Heart left ventricle (tissue), 13 donors: Measurements from ENCODE around the gene MS4A15.

Source experiments
- POLR2A ChIP-seq, 2 donors: fragments of 450-650 bp; IDR thresholded peaks; one replicate each; pipeline ENCODE4 v1.6.1; 2017; ENCODE audit warnings: antibody characterized with exemption in 2 of 2, mild to moderate bottlenecking in 2 of 2, moderate library complexity in 2 of 2
- TF ChIP-seq, protein P1 (sequence below), 12 donors: fragments of 200-600 bp; sonication (generic) in 4 of 12; IDR thresholded peaks; one replicate each; pipeline versions ENCODE4 v1.5.0 to v1.8.0; 2018 to 2022; ENCODE audit warnings: antibody characterized with exemption in 12 of 12, mild to moderate bottlenecking in 5 of 12
- donor health status: ischemic (EF 13 %, LVEDD 7.1; RV severe dilation, severe dysfunction).
- donor health status: DM: no; HTN: yes; CAD: no.
- donor health status: DM: no; HTN: no; CAD: no.
- donor health status: ischemic (EF 25% LVEDD 6.9; RV normal size, moderate dysfunction).
- donor health status: ischemic (EF 25% LVEDD 5.7; RV mildly dilated, moderate dysfunction).
- donor health status: ischemic (EF 35%, LVEDD 5.7; RV mildly dilated, moderate dysfunction).
- donor health status: nonischemic (EF 11% LVEDD 7.7; RV severe dilation, severe dysfunction).
- donor health status: DM: yes; HTN: yes; CAD: no.
- donor health status: PGD.
- donor health status: ischemic (EF 29% LVEDD 5.4; RV normal size, mild dysfunction).
- donor health status: nonischemic (EF 23%, LVEDD 6.1; RV moderate dilation, normal function).

DNA sequence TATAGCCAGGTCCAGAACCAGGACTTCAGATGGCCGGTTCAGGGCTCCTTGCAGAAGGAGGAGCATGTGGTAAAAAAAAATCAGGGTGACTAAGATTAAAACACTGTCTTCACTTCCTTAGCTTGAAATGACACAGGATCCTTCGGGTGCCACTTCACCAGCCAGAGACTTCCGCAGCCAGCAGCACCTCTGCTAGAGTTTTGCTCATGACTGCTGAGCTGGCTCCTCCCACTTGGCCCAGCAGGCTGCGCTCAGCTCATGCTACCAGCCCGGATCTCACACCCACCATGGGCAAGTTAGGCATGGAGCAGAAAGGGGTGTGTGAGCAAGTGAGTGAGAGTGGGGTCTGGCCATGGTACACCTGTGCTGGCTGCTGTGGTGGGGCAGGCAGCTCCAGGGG is 38.7 kb upstream of the MS4A15 start:
- TF ChIP-seq, protein P1, sequence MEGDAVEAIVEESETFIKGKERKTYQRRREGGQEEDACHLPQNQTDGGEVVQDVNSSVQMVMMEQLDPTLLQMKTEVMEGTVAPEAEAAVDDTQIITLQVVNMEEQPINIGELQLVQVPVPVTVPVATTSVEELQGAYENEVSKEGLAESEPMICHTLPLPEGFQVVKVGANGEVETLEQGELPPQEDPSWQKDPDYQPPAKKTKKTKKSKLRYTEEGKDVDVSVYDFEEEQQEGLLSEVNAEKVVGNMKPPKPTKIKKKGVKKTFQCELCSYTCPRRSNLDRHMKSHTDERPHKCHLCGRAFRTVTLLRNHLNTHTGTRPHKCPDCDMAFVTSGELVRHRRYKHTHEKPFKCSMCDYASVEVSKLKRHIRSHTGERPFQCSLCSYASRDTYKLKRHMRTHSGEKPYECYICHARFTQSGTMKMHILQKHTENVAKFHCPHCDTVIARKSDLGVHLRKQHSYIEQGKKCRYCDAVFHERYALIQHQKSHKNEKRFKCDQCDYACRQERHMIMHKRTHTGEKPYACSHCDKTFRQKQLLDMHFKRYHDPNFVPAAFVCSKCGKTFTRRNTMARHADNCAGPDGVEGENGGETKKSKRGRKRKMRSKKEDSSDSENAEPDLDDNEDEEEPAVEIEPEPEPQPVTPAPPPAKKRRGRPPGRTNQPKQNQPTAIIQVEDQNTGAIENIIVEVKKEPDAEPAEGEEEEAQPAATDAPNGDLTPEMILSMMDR (IDR thresholded peaks at IDR 0.05) = no peak
- no peak for TF ChIP-seq POLR2A (IDR thresholded peaks at IDR 0.05)
